H54 (cell line): ENCODE results near the gene FCHO1.
A peak's percentile ranks its signal among the peaks of the same experiment; 100 is the strongest.
"Not testable (repeated sequence)": the region's sequence is repeated elsewhere in the genome, so short reads cannot be mapped to it uniquely, and the experiment has no call there.

Source experiments
- DNase-seq: peaks from one replicate; pipeline ENCODE4 v3.0.0; 2011; ENCODE audit warnings: low spot score, mixed read lengths; ENCODE audit not compliant: insufficient read length
- FAIRE-seq: peaks from 3 replicates; lab custom pipeline; 2011; peaks lifted over from hg19 to GRCh38; lab: Jason Lieb, UNC
- POLR2A ChIP-seq: IDR thresholded peaks from 2 replicates; pipeline ENCODE4 v1.6.1; 2011; ENCODE audit warnings: low read depth, mild to moderate bottlenecking, low read length

Gene FCHO1

DNA sequence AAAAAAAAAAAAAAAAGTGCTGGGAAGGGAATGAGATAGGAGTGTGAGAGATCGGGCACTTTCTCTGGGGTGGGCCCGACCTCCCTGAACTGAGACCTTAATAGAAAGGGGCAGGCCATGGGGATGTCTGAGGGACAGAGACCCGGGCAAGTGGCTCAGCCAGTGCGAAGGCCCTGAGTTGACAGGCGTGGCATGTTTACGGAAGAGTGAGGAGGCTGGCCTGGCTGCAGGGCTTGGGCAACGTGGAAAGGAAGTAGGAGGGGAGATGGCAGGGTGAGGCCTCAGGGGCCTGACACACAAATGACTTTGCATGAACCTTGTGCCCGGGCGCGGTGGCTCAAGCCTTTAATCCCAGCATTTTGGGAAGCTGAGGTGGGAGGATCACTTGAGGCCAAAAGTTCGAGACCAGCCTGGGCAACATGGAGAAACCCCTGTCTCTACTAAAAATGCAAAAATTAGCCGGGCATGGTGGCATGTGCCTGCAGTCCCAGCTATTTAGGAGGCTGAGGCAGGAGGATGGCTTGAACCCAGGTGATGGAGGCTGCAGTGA, 13.9 kb downstream of the FCHO1 start:
- DNase-seq (no peak), FAIRE-seq (no peak)
- TF ChIP-seq POLR2A, result no peak

DNA sequence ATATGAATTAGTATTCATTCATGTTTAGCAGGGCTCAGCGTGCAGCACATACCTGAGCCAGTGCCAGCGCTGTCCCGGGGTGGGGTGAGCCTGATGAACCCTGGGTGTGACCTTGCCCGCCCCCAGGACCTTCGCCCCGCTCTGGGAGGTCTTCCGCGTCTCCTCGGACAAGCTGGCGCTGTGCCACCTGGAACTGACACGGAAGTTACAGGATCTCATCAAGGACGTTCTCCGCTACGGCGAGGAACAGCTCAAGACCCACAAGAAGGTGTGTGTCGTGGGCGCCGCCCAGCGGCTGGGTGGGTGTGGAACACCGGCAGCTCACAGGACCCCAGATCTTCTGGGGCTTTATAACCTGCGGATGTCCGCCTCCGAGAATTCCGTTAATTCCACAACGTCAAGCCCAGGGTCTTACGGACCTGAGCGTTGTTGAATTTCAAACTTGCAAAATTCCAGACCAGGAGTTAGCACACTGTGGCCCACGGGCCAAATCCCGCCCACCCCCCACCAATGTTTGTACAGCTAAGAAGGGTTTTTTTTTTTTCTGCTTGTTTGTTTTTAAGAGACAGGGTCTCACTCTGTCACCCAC, 15.4 kb downstream of the FCHO1 start:
- TF ChIP-seq POLR2A, result no peak
- peak; percentile 70 for FAIRE-seq
- DNase-seq, result peak; percentile 75

GRCh38 chr19:17767559-17767958, 16.3 kb downstream of the FCHO1 start:
- no peak for FAIRE-seq
- no peak for TF ChIP-seq POLR2A
- DNase-seq, result no peak

DNA sequence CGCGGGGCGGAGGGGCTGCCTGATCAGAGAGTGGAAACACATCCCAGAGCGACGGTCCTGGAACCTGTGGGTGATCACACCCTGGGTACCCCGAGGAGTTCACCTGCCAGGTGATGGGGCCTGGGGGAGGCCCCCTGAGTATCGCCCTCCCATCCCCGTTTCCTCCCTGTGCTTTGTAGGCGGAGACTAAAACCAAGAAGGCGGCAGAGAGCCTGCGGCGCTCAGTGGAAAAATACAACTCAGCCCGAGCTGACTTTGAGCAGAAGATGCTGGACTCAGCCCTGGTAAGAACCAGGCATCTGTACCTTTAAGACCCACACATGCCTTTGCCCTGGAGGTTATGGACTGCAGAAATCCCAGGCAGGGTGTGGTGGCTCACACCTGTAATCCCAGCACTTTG, 19.3 kb downstream of the FCHO1 start:
- TF ChIP-seq POLR2A, result no peak
- no peak for FAIRE-seq
- no peak for DNase-seq

- no peak for DNase-seq
- FAIRE-seq, result no peak
- TF ChIP-seq POLR2A, result no peak
Observed at GRCh38 chr19:17772172-17772571, 20.9 kb downstream of the FCHO1 start.

- FAIRE-seq, result peak; percentile 72
- no peak for DNase-seq
Observed at GRCh38 chr19:17775245-17775927, 24.1 kb downstream of the FCHO1 start.

GRCh38 chr19:17775991-17776803, 24.9 kb downstream of the FCHO1 start:
- FAIRE-seq (no peak), DNase-seq (no peak)
- no peak for TF ChIP-seq POLR2A

More at GRCh38 chr19:17775245-17775927, 24.1 kb downstream of the FCHO1 start:
- TF ChIP-seq POLR2A, result no peak

DNA sequence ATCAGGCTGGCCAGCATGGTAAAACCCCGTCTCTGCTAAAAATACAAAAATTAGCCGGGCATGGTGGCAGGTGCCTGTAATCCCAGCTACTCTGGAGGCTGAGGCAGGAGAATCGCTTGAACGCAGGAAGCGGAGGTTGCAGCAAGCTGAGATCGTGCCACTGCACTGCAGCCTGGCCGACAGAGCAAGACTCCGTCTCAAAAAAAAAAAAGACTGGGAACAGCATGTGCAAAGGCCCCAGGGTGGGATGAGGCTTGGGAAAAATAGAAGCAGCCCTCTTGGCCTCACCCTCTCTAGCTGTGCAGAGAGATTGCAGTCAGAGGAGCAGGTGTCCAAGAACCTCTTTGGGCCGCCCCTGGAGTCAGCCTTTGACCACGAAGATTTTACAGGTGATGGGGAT, 26.6 kb downstream of the FCHO1 start:
- FAIRE-seq, result not testable (repeated sequence)

DNA sequence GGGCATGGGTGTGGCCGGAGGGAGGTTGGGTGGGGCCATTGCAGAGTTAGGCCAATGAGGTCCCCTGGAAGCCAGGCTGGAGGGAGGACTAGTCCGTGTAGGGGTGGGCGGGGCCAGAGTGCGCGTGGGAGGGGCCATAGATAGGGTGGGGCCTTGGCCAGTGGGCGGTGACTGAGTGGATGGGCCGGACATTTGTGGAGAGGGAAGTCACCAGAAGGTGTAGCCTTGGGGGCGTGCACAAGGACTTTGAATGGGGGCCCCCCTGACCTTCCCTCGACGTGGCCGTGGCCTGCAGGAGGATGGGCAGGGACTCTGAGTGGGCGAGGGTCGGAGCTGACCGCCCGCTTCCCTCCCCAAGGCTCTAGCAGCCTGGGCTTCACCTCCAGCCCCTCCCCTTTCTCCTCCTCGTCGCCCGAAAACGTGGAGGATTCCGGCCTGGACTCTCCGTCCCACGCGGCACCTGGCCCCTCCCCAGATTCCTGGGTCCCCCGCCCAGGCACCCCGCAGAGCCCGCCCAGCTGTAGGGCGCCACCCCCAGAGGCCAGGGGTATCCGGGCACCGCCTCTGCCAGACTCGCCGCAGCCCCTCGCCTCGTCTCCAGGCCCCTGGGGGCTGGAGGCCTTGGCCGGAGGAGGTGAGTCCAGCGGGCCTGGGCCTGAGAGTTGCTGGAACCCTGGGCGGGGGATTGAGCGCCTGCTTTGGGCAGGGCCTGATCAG, 27.1 kb downstream of the FCHO1 start:
- TF ChIP-seq POLR2A, result no peak
- FAIRE-seq (peak; percentile 48), DNase-seq (peak; percentile 75)

More for the DNA sequence above, 26.6 kb downstream of the FCHO1 start:
- DNase-seq, result not testable (repeated sequence)

DNA sequence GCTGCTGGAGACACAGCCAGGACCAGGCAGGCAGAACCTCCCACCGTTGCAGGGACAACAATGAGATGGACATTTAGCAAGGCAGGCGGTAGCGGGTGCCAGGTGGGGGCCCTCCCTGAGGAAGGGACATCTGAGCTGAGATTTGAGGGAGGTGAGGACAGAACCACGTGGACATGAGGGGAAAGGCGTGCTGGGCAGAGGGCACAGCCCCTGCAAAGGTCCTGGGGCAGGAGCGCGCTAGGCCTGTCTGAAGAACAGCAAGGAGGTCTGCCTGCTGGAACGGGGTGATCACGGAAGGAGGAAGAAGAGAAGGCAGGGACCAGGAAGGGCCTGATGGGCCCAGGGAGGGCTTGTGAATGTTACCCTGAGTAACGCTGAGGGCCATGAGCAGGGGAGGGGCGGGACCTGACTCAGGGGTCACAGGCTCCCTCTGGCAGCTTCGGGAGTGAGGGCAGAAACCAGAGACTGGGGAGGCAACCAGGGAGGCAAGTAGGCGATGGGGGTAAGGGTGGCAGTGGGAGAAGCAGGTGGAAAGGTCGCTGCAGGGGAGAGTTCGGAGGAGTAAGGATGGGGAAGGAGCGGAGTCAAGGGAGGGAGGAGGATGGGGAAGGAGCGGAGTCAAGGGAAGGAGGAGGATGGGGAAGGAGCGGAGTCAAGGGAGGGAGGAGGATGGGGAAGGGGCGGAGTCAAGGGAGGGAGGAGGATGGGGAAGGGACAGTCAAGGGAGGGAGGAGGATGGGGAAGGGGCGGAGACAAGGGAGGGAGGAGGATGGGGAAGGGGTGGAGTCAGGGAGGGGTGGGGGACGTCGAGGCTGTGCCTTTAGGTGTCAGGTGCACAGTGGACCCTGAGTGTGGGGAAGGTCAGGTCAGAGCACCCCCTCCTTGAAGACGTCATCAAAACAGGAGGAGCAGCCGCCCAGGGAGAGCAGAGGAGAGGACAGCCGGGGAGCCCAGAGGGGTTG, 28.0 kb downstream of the FCHO1 start:
- no peak for FAIRE-seq
- DNase-seq, result no peak
- TF ChIP-seq POLR2A, result no peak

DNA sequence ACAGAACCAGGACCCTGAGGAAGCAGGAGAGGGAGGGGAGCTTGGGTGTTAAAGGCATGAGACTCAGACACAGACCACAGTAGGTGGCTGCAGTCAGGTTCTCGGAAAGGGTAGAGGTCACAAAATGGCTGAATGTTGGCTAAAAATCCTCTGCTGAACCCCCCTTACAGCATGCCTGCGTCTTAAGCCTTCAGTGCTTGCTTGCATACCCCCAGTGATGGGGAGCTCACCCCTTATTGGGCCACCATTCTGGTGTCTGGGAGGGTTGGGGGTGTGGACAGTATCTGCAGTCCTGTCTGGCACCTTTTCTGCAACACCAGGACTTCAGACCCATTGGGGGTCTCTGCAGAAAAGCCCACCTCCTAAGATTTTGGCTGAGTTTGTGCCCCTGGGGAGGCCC, 29.5 kb downstream of the FCHO1 start:
- TF ChIP-seq POLR2A, result no peak
- FAIRE-seq (no peak), DNase-seq (no peak)

DNA sequence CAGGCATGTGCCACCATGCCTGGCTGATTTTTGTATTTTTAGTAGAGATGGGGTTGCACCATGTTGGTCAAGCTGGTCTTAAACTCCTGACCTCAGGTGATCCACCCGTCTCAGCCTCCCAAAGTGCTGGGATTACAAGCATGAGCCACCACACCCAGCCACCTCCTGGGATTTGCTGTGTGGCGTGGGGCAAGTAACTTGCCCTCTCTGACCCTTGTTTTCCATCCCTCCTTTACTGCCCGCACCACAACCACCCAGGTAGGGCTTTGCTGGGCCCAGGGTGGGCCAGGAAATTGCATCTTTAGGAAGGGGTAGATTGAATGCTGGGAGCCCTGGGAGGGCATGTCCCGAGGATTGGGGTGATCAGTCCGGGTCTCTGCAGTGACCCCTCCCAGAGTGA, 32.4 kb downstream of the FCHO1 start:
- DNase-seq, FAIRE-seq: not testable (repeated sequence)
